Subcutaneous adipose tissue (tissue), 4 donors: ENCODE data around the gene PAWR. TPM values are rescaled to one million over a fixed set of nuclear protein-coding genes. Genes with fewer than 3 reads are reported as not detected.

Experiments used
- CTCF ChIP-seq: fragments of 450-650 bp; IDR thresholded peaks from one replicate; pipeline ENCODE4 v1.5.1; 2016; ENCODE audit warnings: low read depth, mild to moderate bottlenecking, control low read depth, antibody characterized with exemption, moderate library complexity
- total RNA-seq, 4 donors: library from RNA; depleted of rRNA; stranded (reverse); fragments of >200 nt; gene quantifications; one replicate each; pipeline ENCODE4 v1.1.0, GENCODE V29; 2016

The PAWR gene
- total RNA-seq, 4 donors from 2014 or later: 15.4 to 34.7 (median 25.0) TPM

DNA sequence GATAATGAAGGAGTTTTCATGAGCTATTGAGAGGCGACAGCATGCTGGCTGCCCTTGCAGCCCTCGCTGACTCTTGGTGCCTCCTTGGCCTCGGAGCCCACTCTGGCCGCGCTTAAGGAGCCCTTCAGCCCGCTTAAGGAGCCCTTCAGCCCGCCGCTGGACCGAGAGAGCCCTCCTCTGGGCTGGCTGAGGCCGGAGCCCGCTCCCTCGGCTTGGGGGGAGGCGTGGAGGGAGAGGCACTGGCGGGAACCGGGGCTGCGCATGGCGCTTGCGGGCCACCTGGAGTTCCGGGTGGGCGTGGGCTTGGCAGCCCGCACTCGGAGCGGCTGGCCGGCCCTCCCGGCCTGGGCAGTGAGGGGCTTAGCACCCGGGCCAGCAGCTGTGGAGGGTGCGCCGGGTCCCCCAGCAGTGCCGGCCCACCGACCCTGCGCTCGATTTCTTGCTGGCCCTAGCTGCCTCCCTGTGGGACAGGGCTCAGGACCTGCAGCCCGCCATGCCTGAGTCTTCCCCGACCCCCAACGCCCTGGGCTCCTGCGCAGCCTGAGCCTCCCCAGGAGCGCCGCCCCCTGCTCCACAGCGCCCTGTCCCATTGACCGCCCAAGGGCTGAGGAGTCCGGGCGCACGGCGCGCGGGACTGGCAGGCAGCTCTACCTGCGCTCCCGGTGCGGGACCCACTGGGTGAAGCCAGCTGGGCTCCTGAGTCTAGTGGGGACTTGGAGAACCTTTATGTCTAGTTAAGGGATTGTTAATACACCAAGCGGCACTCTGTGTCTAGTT lies 20.1 kb upstream of the PAWR start:
- TF ChIP-seq CTCF: no peak

- TF ChIP-seq CTCF: no peak
Measured at GRCh38 chr12:79707830-79708229, 17.1 kb upstream of the PAWR start.

GRCh38 chr12:79706676-79707075 lies 15.9 kb upstream of the PAWR start:
- TF ChIP-seq CTCF: no peak

DNA sequence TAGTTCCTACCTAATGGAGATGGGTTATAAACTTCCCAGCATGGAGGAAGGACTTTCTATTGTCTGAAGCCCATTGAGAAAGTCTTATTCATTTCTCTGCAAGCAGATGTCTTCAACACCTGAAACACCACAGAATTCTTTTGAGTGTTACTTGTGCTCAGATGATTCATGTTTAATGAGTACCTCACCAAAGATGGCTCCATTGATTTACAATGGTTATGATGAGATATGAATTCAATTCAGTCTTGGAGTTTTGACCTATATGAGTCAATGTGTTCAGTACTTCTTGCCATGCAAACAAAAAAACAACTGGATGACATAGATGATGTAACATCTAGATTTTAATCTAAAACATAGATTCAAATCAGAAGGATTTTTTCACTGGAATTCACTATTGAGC lies 15.4 kb upstream of the PAWR start:
- no peak for TF ChIP-seq CTCF

GRCh38 chr12:79698966-79699365 lies 8.2 kb upstream of the PAWR start:
- TF ChIP-seq CTCF: no peak

DNA sequence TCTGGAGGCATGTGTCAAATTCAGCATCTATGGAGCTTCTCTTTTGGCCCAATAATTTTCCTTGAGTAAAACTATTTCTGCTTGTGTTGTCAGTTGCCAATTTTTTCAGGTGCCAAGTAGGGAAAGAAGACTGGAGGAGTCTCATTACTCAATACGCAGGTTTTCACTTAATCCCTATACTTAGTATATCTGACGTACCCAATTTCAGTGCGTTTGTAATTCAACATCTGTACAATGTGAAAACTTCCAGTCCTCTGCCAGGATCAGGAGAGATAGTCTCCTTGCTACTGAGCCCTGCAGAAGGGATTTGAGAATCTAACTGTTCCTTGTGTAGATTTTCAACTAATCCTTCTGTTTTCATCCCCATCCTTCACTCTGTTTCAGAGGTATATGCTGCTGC lies 5.7 kb upstream of the PAWR start:
- TF ChIP-seq CTCF: no peak

DNA sequence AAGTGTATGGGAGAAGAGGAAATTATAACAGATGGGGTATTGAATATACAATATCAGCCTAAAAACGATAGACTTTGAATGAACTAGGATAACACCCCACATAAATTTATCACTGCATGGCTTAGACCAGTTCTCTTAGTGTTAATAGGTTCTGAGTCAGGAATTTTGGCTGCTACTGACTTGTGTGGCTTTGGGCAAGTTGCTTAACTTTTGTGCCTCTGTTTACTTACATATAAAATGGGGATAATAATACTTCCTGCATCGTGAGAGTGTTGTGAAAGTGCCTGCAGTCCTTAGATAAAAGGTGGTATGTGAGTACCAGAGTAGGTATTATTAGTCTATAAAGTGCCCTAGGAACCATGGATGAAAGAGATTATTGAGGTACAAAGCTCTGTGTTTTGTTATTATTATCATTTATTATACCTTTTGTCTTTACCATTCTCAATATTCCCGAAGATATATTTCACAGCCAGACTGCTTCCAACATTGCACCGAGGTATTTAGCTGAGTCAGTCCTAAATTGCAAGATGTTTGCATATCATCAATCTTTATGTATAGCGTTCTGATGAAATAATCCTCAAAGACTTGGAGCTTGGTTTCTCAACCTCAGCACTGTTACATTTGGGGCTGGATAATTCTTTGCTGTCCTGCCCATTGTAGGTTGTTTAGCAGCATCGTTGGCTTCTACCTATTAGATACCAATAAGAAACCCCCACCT lies 2.3 kb upstream of the PAWR start:
- no peak for TF ChIP-seq CTCF
